ENCODE data around the gene ZNF148. TPM values are rescaled to one million over a fixed set of nuclear protein-coding genes. Genes with fewer than 3 reads are reported as not detected.

The ZNF148 gene
- total RNA-seq, 6 donors from 2014 or later, result 24.5 to 42.9 (median 32.8) TPM

DNA sequence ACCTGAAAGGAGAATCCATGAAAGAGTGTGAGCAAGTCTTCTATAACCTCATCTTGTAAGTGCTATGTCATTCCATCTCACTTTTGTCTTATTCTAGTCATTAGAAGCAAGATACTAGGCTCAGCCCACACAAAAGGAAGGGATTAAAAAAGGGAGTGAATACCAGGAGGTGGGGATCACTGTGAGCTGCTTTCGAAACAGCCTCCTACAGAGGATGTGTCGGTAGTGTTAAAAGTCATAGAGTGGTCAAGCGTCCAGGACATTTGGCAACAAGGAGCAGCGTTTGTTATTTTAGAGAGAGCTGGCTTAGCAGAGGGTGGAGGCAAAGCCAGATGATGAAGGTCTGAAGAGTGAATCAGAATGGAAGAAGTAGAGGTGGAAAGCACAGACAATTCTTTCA lies 11.7 kb upstream of the ZNF148 start:
- 82 to 83% methylated on average over 4 of the region's 4 CpGs for WGBS, 2 donors
- no peak overlapping the region for H3K27ac ChIP-seq
- no peaks in the 10 kb centered on the region for H3K36me3 ChIP-seq
- no peaks in the 10 kb centered on the region for H3K4me1 ChIP-seq
- no peaks in the 10 kb centered on the region for H3K9me3 ChIP-seq
- no peaks in the 10 kb centered on the region for H3K27me3 ChIP-seq
- no peak for DNase-seq
- ATAC-seq (ENCODE audit: low FRiP score in 2 of 2), result peak in 1 of 2 donors; percentile 76
- no peak for TF ChIP-seq CTCF (IDR thresholded peaks at IDR 0.05)
- TF ChIP-seq POLR2A (IDR thresholded peaks at IDR 0.05), result no peak
- no peak for TF ChIP-seq POLR2AphosphoS5 (IDR thresholded peaks at IDR 0.05)
- no peak for TF ChIP-seq EP300 (IDR thresholded peaks at IDR 0.05)
- H3K4me3 ChIP-seq, result no peak overlapping the region

DNA sequence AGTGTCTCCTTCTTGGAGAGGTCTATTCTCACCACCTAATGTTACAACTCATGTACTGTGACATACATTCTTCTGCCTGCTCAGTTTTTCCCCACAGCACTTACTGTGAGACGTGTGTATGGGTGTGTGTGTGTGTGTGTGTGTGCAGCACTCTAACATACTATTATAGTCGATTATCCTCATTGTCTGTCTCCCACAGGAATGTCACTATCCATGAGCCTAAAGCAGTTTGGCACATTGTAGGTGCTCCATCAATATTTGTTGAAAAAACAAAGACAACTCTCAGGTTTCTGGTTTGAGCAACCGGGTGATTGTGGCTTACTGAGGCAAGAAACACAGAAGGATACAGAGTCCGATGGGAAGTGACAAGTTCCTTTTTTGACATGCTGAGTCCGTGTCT lies 8.6 kb upstream of the ZNF148 start:
- WGBS, 2 donors, result 36 to 47% methylated on average over 5 of the region's 5 CpGs
- Histone ChIP-seq H3K4me1 (no peaks in the 10 kb centered on the region), H3K36me3 (no peaks in the 10 kb centered on the region), H3K27me3 (no peaks in the 10 kb centered on the region), H3K9me3 (no peaks in the 10 kb centered on the region), H3K27ac (no peak overlapping the region), H3K4me3 (no peak overlapping the region)
- ATAC-seq (ENCODE audit: low FRiP score in 2 of 2) (no peak), DNase-seq (no peak)
- TF ChIP-seq CTCF (IDR thresholded peaks at IDR 0.05), result no peak
- no peak for TF ChIP-seq POLR2A (IDR thresholded peaks at IDR 0.05)
- no peak for TF ChIP-seq POLR2AphosphoS5 (IDR thresholded peaks at IDR 0.05)
- no peak for TF ChIP-seq EP300 (IDR thresholded peaks at IDR 0.05)

DNA sequence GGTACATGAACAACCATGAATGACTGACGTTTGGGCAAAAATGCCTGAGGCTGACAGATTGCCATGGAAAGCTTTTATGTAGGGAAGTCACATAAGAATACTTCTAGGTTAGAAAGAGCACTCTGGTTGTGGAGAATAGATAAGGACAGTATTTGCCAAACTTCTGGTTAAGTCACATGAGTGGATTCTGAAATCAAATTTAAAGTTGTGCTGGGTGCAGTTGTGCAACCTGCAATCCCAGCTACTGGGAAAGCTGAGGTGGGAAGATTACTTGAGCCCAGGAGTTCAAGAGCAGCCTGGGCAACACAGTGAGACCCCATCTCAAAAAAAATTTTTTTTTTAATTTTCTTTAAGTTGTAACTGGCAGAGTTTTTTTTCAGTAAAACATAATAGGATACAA lies 7.2 kb upstream of the ZNF148 start:
- Histone ChIP-seq H3K27ac (no peak overlapping the region), H3K27me3 (no peaks in the 10 kb centered on the region), H3K9me3 (no peaks in the 10 kb centered on the region), H3K4me1 (no peaks in the 10 kb centered on the region), H3K4me3 (no peak overlapping the region), H3K36me3 (no peaks in the 10 kb centered on the region)
- ATAC-seq (ENCODE audit: low FRiP score in 2 of 2), result no peak
- DNase-seq, result no peak
- no peak for TF ChIP-seq POLR2AphosphoS5 (IDR thresholded peaks at IDR 0.05)
- TF ChIP-seq POLR2A (IDR thresholded peaks at IDR 0.05), result no peak
- 46 to 62% methylated on average over 1 of the region's 1 CpG for WGBS, 2 donors

- no peaks in the 10 kb centered on the region for H3K4me1 ChIP-seq
- ATAC-seq (ENCODE audit: low FRiP score in 2 of 2) (no peak), DNase-seq (no peak)
- H3K27ac ChIP-seq, result no peak overlapping the region
- H3K27me3 ChIP-seq, result no peaks in the 10 kb centered on the region
- H3K36me3 ChIP-seq, result no peaks in the 10 kb centered on the region
- TF ChIP-seq POLR2A (IDR thresholded peaks at IDR 0.05) (no peak), CTCF (IDR thresholded peaks at IDR 0.05) (no peak)
- no peak overlapping the region for H3K4me3 ChIP-seq
- no peaks in the 10 kb centered on the region for H3K9me3 ChIP-seq
- WGBS, 2 donors, result 56 to 61% methylated on average over 5 of the region's 5 CpGs
Measured at GRCh38 chr3:125381743-125382142, 6.6 kb upstream of the ZNF148 start.

DNA sequence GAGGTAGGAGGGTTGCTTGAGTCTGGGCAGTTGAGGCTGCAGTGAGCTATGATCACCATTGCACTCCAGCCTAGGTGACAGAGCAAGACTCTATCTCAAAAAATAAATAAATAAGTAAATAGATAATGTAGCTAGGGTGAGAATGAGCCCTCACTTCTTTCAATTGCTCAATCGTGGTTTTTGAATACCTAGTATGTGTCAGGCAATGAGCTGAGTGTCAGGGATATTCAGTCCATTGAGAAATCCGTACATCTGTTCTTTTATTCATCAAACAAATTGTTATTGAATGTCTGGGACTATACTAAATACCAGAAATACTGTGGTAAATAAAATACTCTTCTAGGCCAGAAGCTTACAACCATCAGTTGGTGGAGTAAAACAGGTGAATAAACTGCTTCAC lies 6.2 kb upstream of the ZNF148 start:
- Histone ChIP-seq H3K27ac (no peak overlapping the region), H3K36me3 (no peaks in the 10 kb centered on the region), H3K4me1 (no peaks in the 10 kb centered on the region), H3K27me3 (no peaks in the 10 kb centered on the region), H3K9me3 (no peaks in the 10 kb centered on the region), H3K4me3 (no peak overlapping the region)
- TF ChIP-seq POLR2A (IDR thresholded peaks at IDR 0.05) (no peak), CTCF (IDR thresholded peaks at IDR 0.05) (no peak)
- ATAC-seq (ENCODE audit: low FRiP score in 2 of 2), result no peak
- DNase-seq, result no peak
- WGBS, 2 donors, result 75 to 76% methylated on average over 2 of the region's 2 CpGs

All from upper lobe of left lung (tissue), 6 donors.